ENCODE measurements around the gene SRM. TPM values are rescaled to one million over a fixed set of nuclear protein-coding genes. Genes with fewer than 3 reads are reported as not detected.

SRM gene
- total and polyA plus RNA-seq, 2 donors (not counting 1 experiment from before 2014, with no cell fraction given): 38.9 to 79.2 TPM

DNA sequence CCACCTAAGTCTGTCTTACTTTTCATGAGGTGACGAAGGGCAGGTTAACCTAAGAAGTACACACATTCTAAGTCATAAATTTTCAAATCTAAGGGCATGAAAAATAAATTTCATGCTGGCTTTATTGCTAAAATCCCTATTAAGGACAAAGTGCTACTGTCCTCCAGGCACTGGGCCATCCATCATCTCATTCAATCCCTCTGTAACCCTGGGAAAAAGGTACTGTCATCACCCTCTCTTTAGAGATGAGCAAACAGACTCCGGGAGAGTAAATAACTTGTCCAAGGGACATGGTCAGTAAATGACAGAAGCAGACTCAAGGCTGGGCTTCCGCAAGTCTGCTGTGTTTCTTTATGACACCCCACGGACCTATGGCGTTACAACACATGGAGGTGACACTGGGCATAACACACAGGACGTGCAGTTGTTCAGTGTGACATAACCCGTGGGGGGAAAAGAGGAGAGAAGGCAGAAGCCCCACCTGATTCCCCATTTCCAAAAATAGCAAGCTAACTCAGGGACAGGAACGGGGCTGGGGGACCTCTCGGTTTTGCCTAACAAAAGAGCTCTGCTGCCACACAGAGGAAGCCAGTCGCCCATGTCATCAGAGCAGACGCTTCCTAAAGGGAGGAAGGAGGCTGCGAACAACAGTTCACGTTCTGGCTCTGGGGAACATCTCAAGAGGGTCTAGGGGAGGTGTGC lies 12.5 kb upstream of the SRM start:
- Histone ChIP-seq H3K27ac (ENCODE audit: low read length in 2 of 2) (no peak overlapping the region), H3K9ac (ENCODE audit: low read length) (no peak overlapping the region), H3K9me3 (ENCODE audit: control extremely low read depth in 1 of 3, control insufficient read depth in 2 of 3, insufficient read depth in 1 of 3, low read length in 2 of 3) (no peaks in the 10 kb centered on the region), H3K27me3 (replicated peaks in 1 of 4; ENCODE audit: control extremely low read depth in 1 of 4, control insufficient read depth in 3 of 4, insufficient read depth in 4 of 4, low read length in 3 of 4) (no peaks in the 10 kb centered on the region), H3K36me3 (replicated peaks in 1 of 2; ENCODE audit: control extremely low read depth in 1 of 2, control insufficient read depth in 1 of 2, extremely low read depth in 1 of 2, insufficient read depth in 2 of 2, low read length in 1 of 2) (peaks cover 2 to 90% of the 10 kb centered on the region in 2 experiments), H3K4me2 (replicated peaks; ENCODE audit: low read depth, low read length, poor library complexity, severe bottlenecking) (no peak overlapping the region), H3K4me1 (ENCODE audit: control insufficient read depth in 2 of 2, insufficient read depth in 2 of 2, low read length in 2 of 2) (no peaks in the 10 kb centered on the region), H2AFZ (ENCODE audit: insufficient read depth, low read depth, low read length, poor library complexity, severe bottlenecking) (no peak overlapping the region), H3K4me3 (ENCODE audit: control extremely low read depth in 1 of 5, extremely low read depth in 1 of 5, insufficient read depth in 1 of 5, low read depth in 2 of 5, low read length in 4 of 5) (no peak overlapping the region), H4K20me1 (ENCODE audit: control insufficient read depth, insufficient read depth, low read length, poor library complexity, severe bottlenecking) (no peaks in the 10 kb centered on the region), H3K79me2 (ENCODE audit: control insufficient read depth, insufficient read depth, low read length) (no peaks in the 10 kb centered on the region)
- no peak for ATAC-seq (ENCODE audit: low read depth)
- ChIA-PET CTCF (interaction anchor here (1.1 to 2.9 kb wide), 2 partner anchors 35 to 571 kb away, joined by 3 to 14 read pairs; no protein-coding TSS in a partner anchor), POLR2A (no interaction called here)
- H3K9me3 Mint-ChIP-seq (ENCODE audit: insufficient read depth): no peaks in the 10 kb centered on the region
- peaks cover 4% of the 10 kb centered on the region for H3K4me1 Mint-ChIP-seq
- DNase-seq: no peak
- no peak overlapping the region for H3K4me3 Mint-ChIP-seq
- H3K27ac Mint-ChIP-seq: no peak overlapping the region
- TF ChIP-seq, protein P1, sequence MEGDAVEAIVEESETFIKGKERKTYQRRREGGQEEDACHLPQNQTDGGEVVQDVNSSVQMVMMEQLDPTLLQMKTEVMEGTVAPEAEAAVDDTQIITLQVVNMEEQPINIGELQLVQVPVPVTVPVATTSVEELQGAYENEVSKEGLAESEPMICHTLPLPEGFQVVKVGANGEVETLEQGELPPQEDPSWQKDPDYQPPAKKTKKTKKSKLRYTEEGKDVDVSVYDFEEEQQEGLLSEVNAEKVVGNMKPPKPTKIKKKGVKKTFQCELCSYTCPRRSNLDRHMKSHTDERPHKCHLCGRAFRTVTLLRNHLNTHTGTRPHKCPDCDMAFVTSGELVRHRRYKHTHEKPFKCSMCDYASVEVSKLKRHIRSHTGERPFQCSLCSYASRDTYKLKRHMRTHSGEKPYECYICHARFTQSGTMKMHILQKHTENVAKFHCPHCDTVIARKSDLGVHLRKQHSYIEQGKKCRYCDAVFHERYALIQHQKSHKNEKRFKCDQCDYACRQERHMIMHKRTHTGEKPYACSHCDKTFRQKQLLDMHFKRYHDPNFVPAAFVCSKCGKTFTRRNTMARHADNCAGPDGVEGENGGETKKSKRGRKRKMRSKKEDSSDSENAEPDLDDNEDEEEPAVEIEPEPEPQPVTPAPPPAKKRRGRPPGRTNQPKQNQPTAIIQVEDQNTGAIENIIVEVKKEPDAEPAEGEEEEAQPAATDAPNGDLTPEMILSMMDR (IDR thresholded peaks at IDR 0.05): no peak
- no peak for TF ChIP-seq EZH2 (IDR thresholded peaks at IDR 0.05; ENCODE audit: borderline replicate concordance, insufficient read depth, low read depth, low read length, poor library complexity, severe bottlenecking)
- H3K27me3 Mint-ChIP-seq: no peaks in the 10 kb centered on the region
- intact Hi-C loops (cut with micrococcal nuclease): no loop called here
- 55% methylated on average over 8 of the region's 13 CpGs for WGBS (ENCODE audit: insufficient coverage)

DNA sequence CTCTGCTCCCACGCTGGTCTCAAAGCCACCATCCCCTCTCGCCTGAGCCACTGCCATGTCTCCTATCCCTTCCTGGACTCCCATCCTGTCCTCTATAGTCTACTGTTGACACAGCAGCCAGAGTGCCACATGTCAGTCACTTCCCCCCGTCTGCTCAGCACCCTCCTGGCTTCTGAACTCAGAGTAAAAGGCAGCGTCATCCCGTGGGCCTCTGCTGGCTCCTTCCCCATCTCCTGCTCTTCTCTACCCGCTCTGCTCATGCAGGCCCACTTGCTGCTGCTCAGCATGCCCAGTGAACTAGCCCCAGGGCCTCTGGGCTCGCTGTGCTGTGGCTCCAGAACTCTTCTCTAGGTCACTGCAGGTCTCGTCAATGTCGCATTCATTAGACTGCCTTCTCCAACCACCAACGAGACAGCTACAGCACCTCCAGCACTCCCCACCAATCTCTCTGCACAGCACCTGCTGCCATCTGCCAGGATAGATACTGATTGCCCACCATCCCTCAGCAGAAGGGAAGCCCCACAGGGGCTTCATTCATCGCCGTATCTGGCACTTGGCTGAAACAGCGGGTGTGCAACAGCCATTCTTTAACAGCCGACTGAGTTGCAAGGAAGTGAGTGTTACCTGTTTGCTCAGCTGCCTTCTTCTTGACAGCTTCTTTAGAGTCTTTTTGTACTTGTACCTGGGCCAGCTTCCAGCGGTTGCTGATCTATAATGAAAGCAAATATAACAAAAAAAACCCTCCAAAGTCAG lies 11.8 kb upstream of the SRM start:
- no peak overlapping the region for H3K4me3 Mint-ChIP-seq
- Histone ChIP-seq H3K9me3 (ENCODE audit: control extremely low read depth in 1 of 3, control insufficient read depth in 2 of 3, insufficient read depth in 1 of 3, low read length in 2 of 3) (no peaks in the 10 kb centered on the region), H3K4me2 (replicated peaks; ENCODE audit: low read depth, low read length, poor library complexity, severe bottlenecking) (no peak overlapping the region), H3K79me2 (ENCODE audit: control insufficient read depth, insufficient read depth, low read length) (no peaks in the 10 kb centered on the region), H3K4me1 (ENCODE audit: control insufficient read depth in 2 of 2, insufficient read depth in 2 of 2, low read length in 2 of 2) (no peaks in the 10 kb centered on the region), H3K9ac (ENCODE audit: low read length) (no peak overlapping the region), H4K20me1 (ENCODE audit: control insufficient read depth, insufficient read depth, low read length, poor library complexity, severe bottlenecking) (no peaks in the 10 kb centered on the region), H2AFZ (ENCODE audit: insufficient read depth, low read depth, low read length, poor library complexity, severe bottlenecking) (no peak overlapping the region), H3K4me3 (ENCODE audit: control extremely low read depth in 1 of 5, extremely low read depth in 1 of 5, insufficient read depth in 1 of 5, low read depth in 2 of 5, low read length in 4 of 5) (no peak overlapping the region), H3K27me3 (replicated peaks in 1 of 4; ENCODE audit: control extremely low read depth in 1 of 4, control insufficient read depth in 3 of 4, insufficient read depth in 4 of 4, low read length in 3 of 4) (no peaks in the 10 kb centered on the region), H3K36me3 (replicated peaks in 1 of 2; ENCODE audit: control extremely low read depth in 1 of 2, control insufficient read depth in 1 of 2, extremely low read depth in 1 of 2, insufficient read depth in 2 of 2, low read length in 1 of 2) (peaks cover 0 to 86% of the 10 kb centered on the region in 2 experiments), H3K27ac (ENCODE audit: low read length in 2 of 2) (no peak overlapping the region)
- ChIA-PET POLR2A (no interaction called here), CTCF (interaction anchor here (2.9 kb wide), 1 partner anchor 34 kb away, joined by 14 read pairs; no protein-coding TSS in a partner anchor)
- ATAC-seq (ENCODE audit: low read depth) (no peak), DNase-seq (no peak)
- H3K4me1 Mint-ChIP-seq: peaks cover 4% of the 10 kb centered on the region
- no peak overlapping the region for H3K27ac Mint-ChIP-seq
- WGBS (ENCODE audit: insufficient coverage): 96% methylated on average over 15 of the region's 15 CpGs
- intact Hi-C loops (cut with micrococcal nuclease): no loop called here
- TF ChIP-seq, protein P1 (IDR thresholded peaks at IDR 0.05): no peak
- no peak for TF ChIP-seq EZH2 (IDR thresholded peaks at IDR 0.05; ENCODE audit: borderline replicate concordance, insufficient read depth, low read depth, low read length, poor library complexity, severe bottlenecking)
- no peaks in the 10 kb centered on the region for H3K9me3 Mint-ChIP-seq (ENCODE audit: insufficient read depth)
- H3K27me3 Mint-ChIP-seq: no peaks in the 10 kb centered on the region
